ENCODE data around the gene SEC11A.
"Not testable (repeated sequence)": the region's sequence is repeated elsewhere in the genome, so short reads cannot be mapped to it uniquely, and the experiment has no call there.

The SEC11A gene

GRCh38 chr15:84716036-84716732, at the start of gene SEC11A:
SEC11A (minus strand) TSS chr15:84716139; CDS start chr15:84716075, 64 bp downstream.
- Histone ChIP-seq H3K36me3 (ENCODE audit: insufficient read depth, low read length) (peaks cover 4% of the 10 kb centered on the region; the same call in 1 of the 2 replicates), H3K4me1 (ENCODE audit: insufficient read depth, low read length) (peaks cover 11% of the 10 kb centered on the region), H3K9me3 (ENCODE audit: control insufficient read depth, insufficient read depth, low read length) (no peaks in the 10 kb centered on the region), H3K9ac (ENCODE audit: low read depth, low read length) (peak within 1 kb of the TSS; percentile 100)

GRCh38 chr15:84765675-84766074, 49.7 kb upstream of the SEC11A start:
- H3K9ac ChIP-seq (ENCODE audit: low read depth, low read length) = no peak overlapping the region
- H3K9me3 ChIP-seq (ENCODE audit: control insufficient read depth, insufficient read depth, low read length) = no peaks in the 10 kb centered on the region
- no peaks in the 10 kb centered on the region for H3K36me3 ChIP-seq (ENCODE audit: insufficient read depth, low read length)

GRCh38 chr15:84764989-84765388, 49.0 kb upstream of the SEC11A start:
- Histone ChIP-seq H3K36me3 (ENCODE audit: insufficient read depth, low read length) (no peaks in the 10 kb centered on the region), H3K9me3 (ENCODE audit: control insufficient read depth, insufficient read depth, low read length) (no peaks in the 10 kb centered on the region), H3K4me1 (ENCODE audit: insufficient read depth, low read length) (no peaks in the 10 kb centered on the region), H3K9ac (ENCODE audit: low read depth, low read length) (no peak overlapping the region)

More at GRCh38 chr15:84765675-84766074, 49.7 kb upstream of the SEC11A start:
- H3K4me1 ChIP-seq (ENCODE audit: insufficient read depth, low read length) = no peaks in the 10 kb centered on the region

GRCh38 chr15:84764585-84764984, 48.6 kb upstream of the SEC11A start:
- Histone ChIP-seq H3K4me1 (ENCODE audit: insufficient read depth, low read length) (no peaks in the 10 kb centered on the region), H3K9ac (ENCODE audit: low read depth, low read length) (no peak overlapping the region), H3K36me3 (ENCODE audit: insufficient read depth, low read length) (no peaks in the 10 kb centered on the region), H3K9me3 (ENCODE audit: control insufficient read depth, insufficient read depth, low read length) (no peaks in the 10 kb centered on the region)

- Histone ChIP-seq H3K9me3 (ENCODE audit: control insufficient read depth, insufficient read depth, low read length) (no peaks in the 10 kb centered on the region), H3K9ac (ENCODE audit: low read depth, low read length) (no peak overlapping the region), H3K4me1 (ENCODE audit: insufficient read depth, low read length) (no peaks in the 10 kb centered on the region), H3K36me3 (ENCODE audit: insufficient read depth, low read length) (no peaks in the 10 kb centered on the region)
These were observed 47.1 kb upstream of the SEC11A start for GRCh38 chr15:84762840-84763572.

GRCh38 chr15:84761607-84762131, 45.7 kb upstream of the SEC11A start:
- Histone ChIP-seq H3K9ac (ENCODE audit: low read depth, low read length) (no peak overlapping the region), H3K36me3 (ENCODE audit: insufficient read depth, low read length) (no peaks in the 10 kb centered on the region), H3K4me1 (ENCODE audit: insufficient read depth, low read length) (no peaks in the 10 kb centered on the region), H3K9me3 (ENCODE audit: control insufficient read depth, insufficient read depth, low read length) (no peaks in the 10 kb centered on the region)

GRCh38 chr15:84760219-84760618, 44.3 kb upstream of the SEC11A start:
- no peaks in the 10 kb centered on the region for H3K36me3 ChIP-seq (ENCODE audit: insufficient read depth, low read length)

GRCh38 chr15:84759018-84759417, 43.1 kb upstream of the SEC11A start:
- no peaks in the 10 kb centered on the region for H3K9me3 ChIP-seq (ENCODE audit: control insufficient read depth, insufficient read depth, low read length)
- H3K4me1 ChIP-seq (ENCODE audit: insufficient read depth, low read length) = no peaks in the 10 kb centered on the region
- no peak overlapping the region for H3K9ac ChIP-seq (ENCODE audit: low read depth, low read length)
- no peaks in the 10 kb centered on the region for H3K36me3 ChIP-seq (ENCODE audit: insufficient read depth, low read length)

More at GRCh38 chr15:84760219-84760618, 44.3 kb upstream of the SEC11A start:
- H3K9me3 ChIP-seq (ENCODE audit: control insufficient read depth, insufficient read depth, low read length) = no peaks in the 10 kb centered on the region
- no peaks in the 10 kb centered on the region for H3K4me1 ChIP-seq (ENCODE audit: insufficient read depth, low read length)
- H3K9ac ChIP-seq (ENCODE audit: low read depth, low read length) = no peak overlapping the region

- peaks cover 3% of the 10 kb centered on the region for H3K4me1 ChIP-seq (ENCODE audit: insufficient read depth, low read length)
- no peaks in the 10 kb centered on the region for H3K9me3 ChIP-seq (ENCODE audit: control insufficient read depth, insufficient read depth, low read length)
- no peak overlapping the region for H3K9ac ChIP-seq (ENCODE audit: low read depth, low read length)
- H3K36me3 ChIP-seq (ENCODE audit: insufficient read depth, low read length) = no peaks in the 10 kb centered on the region
These were observed 40.0 kb upstream of the SEC11A start for GRCh38 chr15:84755736-84756527.

- H3K9me3 ChIP-seq (ENCODE audit: control insufficient read depth, insufficient read depth, low read length); H3K9ac ChIP-seq (ENCODE audit: low read depth, low read length); H3K36me3 ChIP-seq (ENCODE audit: insufficient read depth, low read length): not testable (repeated sequence)
- peaks cover 12% of the 10 kb centered on the region for H3K4me1 ChIP-seq (ENCODE audit: insufficient read depth, low read length)
These were observed 39.0 kb upstream of the SEC11A start for GRCh38 chr15:84754889-84755288.

- peaks cover 12% of the 10 kb centered on the region for H3K4me1 ChIP-seq (ENCODE audit: insufficient read depth, low read length)
- no peak overlapping the region for H3K9ac ChIP-seq (ENCODE audit: low read depth, low read length)
- no peaks in the 10 kb centered on the region for H3K9me3 ChIP-seq (ENCODE audit: control insufficient read depth, insufficient read depth, low read length)
- H3K36me3 ChIP-seq (ENCODE audit: insufficient read depth, low read length) = no peaks in the 10 kb centered on the region
These were observed 36.8 kb upstream of the SEC11A start for GRCh38 chr15:84752700-84753099.

- H3K9me3 ChIP-seq (ENCODE audit: control insufficient read depth, insufficient read depth, low read length) = no peaks in the 10 kb centered on the region
- H3K9ac ChIP-seq (ENCODE audit: low read depth, low read length) = no peak overlapping the region
- peaks cover 12% of the 10 kb centered on the region for H3K4me1 ChIP-seq (ENCODE audit: insufficient read depth, low read length)
- H3K36me3 ChIP-seq (ENCODE audit: insufficient read depth, low read length) = no peaks in the 10 kb centered on the region
These were observed 36.3 kb upstream of the SEC11A start for GRCh38 chr15:84752195-84752594.

- not testable (repeated sequence) for H3K9me3 ChIP-seq (ENCODE audit: control insufficient read depth, insufficient read depth, low read length); H3K36me3 ChIP-seq (ENCODE audit: insufficient read depth, low read length); H3K9ac ChIP-seq (ENCODE audit: low read depth, low read length)
- H3K4me1 ChIP-seq (ENCODE audit: insufficient read depth, low read length) = peaks cover 12% of the 10 kb centered on the region
These were observed 35.8 kb upstream of the SEC11A start for GRCh38 chr15:84751721-84752120.

- Histone ChIP-seq H3K4me1 (ENCODE audit: insufficient read depth, low read length) (peaks cover 12% of the 10 kb centered on the region), H3K9ac (ENCODE audit: low read depth, low read length) (no peak overlapping the region; the same call in 1 of the 2 replicates), H3K36me3 (ENCODE audit: insufficient read depth, low read length) (no peaks in the 10 kb centered on the region), H3K9me3 (ENCODE audit: control insufficient read depth, insufficient read depth, low read length) (no peaks in the 10 kb centered on the region)
These were observed 34.7 kb upstream of the SEC11A start for GRCh38 chr15:84750583-84751092.

All from ES-I3 (cell line).